Loucy (cell line): ENCODE results near the gene C2orf49.
A peak's percentile ranks its signal among the peaks of the same experiment; 100 is the strongest.

Experiments used
- H2AFZ ChIP-seq: fragments of 200-600 bp; sonication (generic); 2 replicates; pipeline ENCODE4 v1.6.0; 2016; ENCODE audit warnings: antibody characterized with exemption, mild to moderate bottlenecking, low read length, moderate library complexity
- H3F3A ChIP-seq: fragments of 200-600 bp; 2 replicates; pipeline ENCODE4 v1.6.0; 2016; ENCODE audit warnings: antibody characterized with exemption, low read depth, mild to moderate bottlenecking
- H3K27me3 ChIP-seq: fragments of 200-600 bp; sonication (generic); 2 replicates; pipeline ENCODE4 v1.6.1; 2014; ENCODE audit warnings: low read length, mild to moderate bottlenecking; ENCODE audit not compliant: insufficient read depth, poor library complexity, severe bottlenecking
- H3K36me3 ChIP-seq: fragments of 200-600 bp; sonication (generic); 2 replicates; pipeline ENCODE4 v1.6.1; 2016; ENCODE audit warnings: low read length; ENCODE audit not compliant: insufficient read depth
- H3K4me1 ChIP-seq: fragments of 200-600 bp; sonication (generic); 2 replicates; pipeline ENCODE4 v1.5.1; 2014; ENCODE audit warnings: low read length, mild to moderate bottlenecking; ENCODE audit not compliant: insufficient read depth, poor library complexity, severe bottlenecking
- H3K4me2 ChIP-seq: fragments of 200-600 bp; sonication (generic); 2 replicates; pipeline ENCODE4 v1.6.0; 2014; ENCODE audit warnings: antibody characterized with exemption, low read length, low read depth, mild to moderate bottlenecking; ENCODE audit not compliant: poor library complexity, severe bottlenecking
- H3K4me3 ChIP-seq: fragments of 200-600 bp; sonication (generic); 2 replicates; pipeline ENCODE4 v1.5.1; 2014; ENCODE audit warnings: low read length, mild to moderate bottlenecking, mixed read lengths; ENCODE audit not compliant: poor library complexity, severe bottlenecking
- H3K79me2 ChIP-seq: fragments of 200-600 bp; sonication (generic); 2 replicates; pipeline ENCODE4 v1.6.1; 2014; ENCODE audit warnings: low read length; ENCODE audit not compliant: insufficient read depth
- H3K9ac ChIP-seq: fragments of 200-600 bp; sonication (generic); 2 replicates; pipeline ENCODE4 v1.6.0; 2014; ENCODE audit warnings: mild to moderate bottlenecking, low read depth, low read length, moderate library complexity; ENCODE audit not compliant: poor library complexity, severe bottlenecking
- H3K9me2 ChIP-seq: fragments of 200-600 bp; sonication (generic); replicated peaks from 2 replicates; pipeline ENCODE4 v1.6.1; 2016; ENCODE audit warnings: low read depth, low read length, mixed read lengths
- H3K9me3 ChIP-seq: fragments of 200-600 bp; sonication (generic); 2 replicates; pipeline ENCODE4 v1.6.1; 2014; ENCODE audit warnings: mild to moderate bottlenecking, antibody characterized with exemption, low read length, low read depth; ENCODE audit not compliant: insufficient read depth
- H4K20me1 ChIP-seq: fragments of 200-600 bp; sonication (generic); 2 replicates; pipeline ENCODE4 v1.6.0; 2014; ENCODE audit warnings: antibody characterized with exemption, low read length, mild to moderate bottlenecking; ENCODE audit not compliant: insufficient read depth, poor library complexity, severe bottlenecking
- EZH2phosphoT487 ChIP-seq: fragments of 200-600 bp; IDR thresholded peaks from 2 replicates; pipeline ENCODE4 v1.6.1; 2018; ENCODE audit warnings: antibody characterized with exemption, mild to moderate bottlenecking, moderate library complexity, borderline replicate concordance
- TF ChIP-seq, protein P1 (sequence below): fragments of 200-600 bp; sonication (generic); conservative IDR thresholded peaks from 2 replicates; pipeline ENCODE4 v1.5.1; 2014; ENCODE audit warnings: mild to moderate bottlenecking, antibody characterized with exemption, low read length

The C2orf49 gene

DNA sequence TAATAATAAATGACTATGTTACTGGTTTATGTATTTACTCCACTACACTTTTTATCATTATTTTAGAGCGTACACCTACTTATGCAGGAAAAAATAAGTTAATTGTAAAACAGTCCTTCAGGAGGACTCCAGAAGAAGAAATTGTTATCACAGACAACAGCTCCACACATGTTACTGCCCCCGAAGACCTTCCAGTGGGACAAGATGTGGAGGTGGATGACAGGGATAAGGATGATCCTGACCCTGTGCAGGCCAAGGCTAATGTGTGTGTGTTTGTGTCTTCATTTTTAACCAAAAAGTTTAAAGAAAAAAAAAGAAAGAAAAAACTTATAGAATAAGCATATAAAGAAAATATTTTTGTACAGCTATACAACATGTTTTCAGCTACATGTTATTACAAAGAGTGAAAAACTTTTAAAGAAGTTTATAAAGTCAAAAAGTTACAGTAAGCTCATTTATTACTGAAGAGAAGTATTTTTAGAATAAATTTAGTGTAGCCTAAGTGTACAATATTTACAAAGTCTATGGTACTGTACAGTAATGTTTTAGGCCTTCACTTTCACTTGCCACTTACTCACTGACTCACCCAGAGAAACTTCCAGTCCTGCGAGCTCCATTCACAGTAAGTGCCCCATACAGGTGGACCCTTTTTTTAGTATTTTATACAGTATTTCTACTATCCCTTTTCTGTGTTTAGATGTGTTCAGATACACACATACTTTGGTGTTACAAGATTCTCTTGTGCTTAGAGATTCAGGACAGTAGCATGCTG is 15.3 kb upstream of the C2orf49 start:
- Histone ChIP-seq H3K4me3 (no peak overlapping the region), H3K36me3 (no peaks in the 10 kb centered on the region), H4K20me1 (peaks cover 27% of the 10 kb centered on the region), H2AFZ (no peak overlapping the region), H3K27me3 (no peaks in the 10 kb centered on the region), H3K4me1 (peaks cover 43% of the 10 kb centered on the region), H3K9ac (no peak overlapping the region), H3F3A (0 out of 2 replicates have a peak, but pooled peaks cover 4% of the 10 kb centered on the region), H3K79me2 (peaks cover 85% of the 10 kb centered on the region), H3K9me3 (no peaks in the 10 kb centered on the region), H3K4me2 (peak overlapping the region; percentile 91), H3K9me2 (no peaks in the 10 kb centered on the region)
- TF ChIP-seq EZH2phosphoT487: no peak
- TF ChIP-seq, protein P1, sequence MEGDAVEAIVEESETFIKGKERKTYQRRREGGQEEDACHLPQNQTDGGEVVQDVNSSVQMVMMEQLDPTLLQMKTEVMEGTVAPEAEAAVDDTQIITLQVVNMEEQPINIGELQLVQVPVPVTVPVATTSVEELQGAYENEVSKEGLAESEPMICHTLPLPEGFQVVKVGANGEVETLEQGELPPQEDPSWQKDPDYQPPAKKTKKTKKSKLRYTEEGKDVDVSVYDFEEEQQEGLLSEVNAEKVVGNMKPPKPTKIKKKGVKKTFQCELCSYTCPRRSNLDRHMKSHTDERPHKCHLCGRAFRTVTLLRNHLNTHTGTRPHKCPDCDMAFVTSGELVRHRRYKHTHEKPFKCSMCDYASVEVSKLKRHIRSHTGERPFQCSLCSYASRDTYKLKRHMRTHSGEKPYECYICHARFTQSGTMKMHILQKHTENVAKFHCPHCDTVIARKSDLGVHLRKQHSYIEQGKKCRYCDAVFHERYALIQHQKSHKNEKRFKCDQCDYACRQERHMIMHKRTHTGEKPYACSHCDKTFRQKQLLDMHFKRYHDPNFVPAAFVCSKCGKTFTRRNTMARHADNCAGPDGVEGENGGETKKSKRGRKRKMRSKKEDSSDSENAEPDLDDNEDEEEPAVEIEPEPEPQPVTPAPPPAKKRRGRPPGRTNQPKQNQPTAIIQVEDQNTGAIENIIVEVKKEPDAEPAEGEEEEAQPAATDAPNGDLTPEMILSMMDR: no peak

DNA sequence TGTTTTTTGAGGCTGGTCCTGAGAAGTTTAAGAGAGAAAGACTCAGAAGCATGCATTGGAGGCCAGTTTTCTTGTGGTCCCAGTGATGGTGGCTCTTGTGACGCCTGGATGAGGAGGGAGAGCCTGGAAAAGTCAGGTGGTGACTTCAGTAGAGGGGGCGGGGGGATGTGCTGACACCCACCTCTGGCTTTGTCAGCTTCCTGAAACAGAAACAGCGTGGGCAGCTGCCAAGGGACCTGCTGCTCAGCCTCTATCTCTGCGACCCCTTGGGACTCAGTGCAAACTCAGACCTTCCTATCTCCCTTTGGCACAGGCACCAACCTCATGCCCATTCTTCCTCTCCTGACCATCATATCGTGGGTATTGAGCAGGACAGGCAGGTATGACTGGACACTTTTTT is 14.2 kb upstream of the C2orf49 start:
- Histone ChIP-seq H3K4me3 (peak overlapping the region; percentile 11), H3K9ac (peak overlapping the region; percentile 20), H3K4me2 (peak overlapping the region; percentile 91), H3K79me2 (peaks cover 85% of the 10 kb centered on the region), H3K27me3 (no peaks in the 10 kb centered on the region), H3F3A (0 out of 2 replicates have a peak, but pooled peaks cover 4% of the 10 kb centered on the region), H3K9me3 (no peaks in the 10 kb centered on the region), H4K20me1 (peaks cover 24% of the 10 kb centered on the region), H2AFZ (no peak overlapping the region), H3K36me3 (no peaks in the 10 kb centered on the region), H3K9me2 (no peaks in the 10 kb centered on the region), H3K4me1 (peaks cover 52% of the 10 kb centered on the region)
- no peak for TF ChIP-seq EZH2phosphoT487
- TF ChIP-seq, protein P1: no peak

DNA sequence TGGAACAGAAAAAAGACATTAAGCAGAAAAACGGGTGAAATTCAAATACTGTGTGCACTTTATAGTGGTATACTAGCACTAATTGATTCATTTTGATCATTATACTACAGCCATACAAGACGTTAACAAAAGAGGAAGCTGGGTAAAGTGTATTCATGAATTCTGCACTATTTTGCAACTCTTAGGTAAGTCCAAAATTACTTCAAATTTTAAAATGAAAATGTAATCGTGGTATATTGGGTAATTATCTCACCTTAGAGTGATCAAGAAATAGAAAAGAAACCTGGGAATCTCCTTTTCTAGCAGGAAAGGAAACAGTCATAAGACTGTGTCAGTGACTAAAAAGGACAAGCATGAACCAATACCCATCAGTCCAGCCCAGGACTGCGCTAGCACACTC is 13.2 kb upstream of the C2orf49 start:
- TF ChIP-seq, protein P1: no peak
- TF ChIP-seq EZH2phosphoT487: no peak
- Histone ChIP-seq H3K36me3 (no peaks in the 10 kb centered on the region), H3K9me3 (no peaks in the 10 kb centered on the region), H3K9ac (peak overlapping the region; percentile 68), H3K4me3 (no peak overlapping the region), H3F3A (0 out of 2 replicates have a peak, but pooled peaks cover 4% of the 10 kb centered on the region), H3K79me2 (peaks cover 85% of the 10 kb centered on the region), H3K27me3 (no peaks in the 10 kb centered on the region), H4K20me1 (peaks cover 24% of the 10 kb centered on the region), H3K4me1 (peaks cover 56% of the 10 kb centered on the region), H3K9me2 (no peaks in the 10 kb centered on the region), H2AFZ (no peak overlapping the region), H3K4me2 (peak overlapping the region; percentile 91)
